HG03460 (cell line): ENCODE measurements around the gene B9D1.
"Not testable (repeated sequence)": the region's sequence is repeated elsewhere in the genome, so short reads cannot be mapped to it uniquely, and the experiment has no call there.

ENCODE experiments used
- ATAC-seq: cut with Tn5 transposase; IDR thresholded peaks from one replicate; pipeline ENCODE4 v1.9.1; 2021; ENCODE audit not compliant: unreplicated experiment

Gene B9D1

DNA sequence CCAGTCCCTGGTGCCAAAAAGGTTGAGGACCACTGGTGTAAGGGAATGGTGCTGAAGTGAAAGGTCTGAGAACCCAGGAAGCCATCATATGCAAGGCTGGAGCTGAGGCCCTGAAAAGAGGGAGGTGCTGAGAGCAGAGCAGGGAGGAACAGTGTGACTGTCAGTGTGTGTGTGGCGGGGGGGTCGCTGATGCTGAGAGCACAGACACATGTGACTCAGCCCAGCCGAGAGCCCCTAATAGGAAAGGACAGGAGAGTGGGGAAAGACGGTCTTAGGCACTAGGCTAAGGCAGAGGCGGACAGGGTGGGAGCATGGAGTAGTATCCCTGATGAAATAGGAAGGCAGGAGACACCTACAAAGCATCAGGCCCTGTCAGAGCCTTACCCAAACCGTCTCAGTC, 1.2 kb downstream of the B9D1 start:
- ATAC-seq: no peak

DNA sequence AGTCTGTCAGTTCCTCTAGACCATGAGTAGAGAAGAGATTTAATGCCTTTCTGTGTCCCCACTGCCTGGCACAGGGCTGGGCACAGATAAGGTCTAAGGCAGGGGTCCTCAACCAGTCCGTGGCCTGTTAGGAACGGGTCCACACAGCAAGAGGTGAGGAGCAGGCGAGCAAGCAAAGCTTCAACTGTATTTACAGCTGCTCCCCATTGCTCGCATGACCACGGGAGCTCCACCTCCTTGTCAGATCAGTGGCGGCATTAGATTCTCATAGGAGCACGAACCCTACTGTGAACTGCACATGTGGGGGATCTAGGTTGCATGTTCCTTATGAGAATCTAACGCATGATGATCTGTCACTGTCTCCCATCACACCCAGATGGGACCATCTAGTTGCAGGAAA, 1.8 kb downstream of the B9D1 start:
- no peak for ATAC-seq

DNA sequence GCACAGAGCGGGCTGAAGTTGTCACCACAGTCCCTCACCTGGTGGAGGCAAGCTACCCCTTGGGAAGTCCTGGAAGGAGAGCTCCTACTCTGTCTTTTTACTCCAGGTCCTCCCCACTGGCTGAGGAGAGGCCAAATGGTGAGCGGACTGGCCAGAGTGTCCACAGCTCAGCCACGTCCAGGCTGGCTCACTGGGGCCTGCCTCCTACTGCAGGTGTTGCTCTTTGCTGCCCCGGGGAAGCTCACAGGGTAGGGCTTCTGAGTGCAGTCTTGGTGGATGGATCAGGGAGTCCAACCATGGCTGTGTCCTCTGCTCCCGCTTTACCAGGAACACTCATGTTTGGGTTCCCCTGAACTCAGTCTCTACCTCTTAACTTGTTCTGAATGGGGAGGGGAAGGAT, 2.7 kb downstream of the B9D1 start:
- ATAC-seq: no peak

DNA sequence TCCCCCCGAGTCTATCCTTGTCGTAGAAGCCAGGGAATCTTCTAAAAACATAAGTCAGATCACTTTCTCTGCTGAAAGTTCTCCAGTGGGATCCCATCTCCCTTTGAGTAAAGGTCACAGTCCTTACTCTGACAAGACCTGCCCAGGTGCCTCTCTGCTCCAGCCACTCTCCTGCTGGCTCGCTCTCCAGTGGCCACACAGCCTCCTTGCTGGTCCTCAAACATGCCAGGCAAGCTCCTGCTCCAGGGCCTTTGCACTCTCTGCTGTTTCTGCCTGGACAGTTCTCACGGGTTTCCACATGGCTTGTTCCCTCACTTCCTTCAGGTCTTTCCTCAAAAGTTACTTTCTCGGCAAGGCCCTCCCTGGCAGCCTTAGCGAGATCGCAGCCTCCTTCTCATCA, 3.4 kb downstream of the B9D1 start:
- no peak for ATAC-seq

DNA sequence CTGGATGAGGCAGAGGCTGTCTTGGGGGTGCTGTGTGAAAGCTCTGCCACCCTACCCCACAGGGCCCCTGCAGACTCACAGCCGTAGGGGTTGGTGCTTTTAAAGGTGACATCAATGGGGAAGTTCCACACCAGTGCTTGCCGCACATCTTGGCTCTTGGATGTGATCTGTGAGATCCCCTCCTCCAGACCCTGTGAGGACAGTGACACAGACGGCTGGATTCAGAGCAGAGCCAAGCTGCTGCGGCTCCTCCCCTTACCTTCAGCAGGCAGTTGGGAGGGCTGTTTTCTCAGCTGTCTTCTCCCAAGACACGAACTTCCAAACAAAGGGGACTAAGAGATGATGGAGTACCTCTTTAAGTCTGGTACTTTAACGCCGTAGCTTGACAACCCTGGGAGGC, 4.8 kb downstream of the B9D1 start:
- ATAC-seq: no peak

DNA sequence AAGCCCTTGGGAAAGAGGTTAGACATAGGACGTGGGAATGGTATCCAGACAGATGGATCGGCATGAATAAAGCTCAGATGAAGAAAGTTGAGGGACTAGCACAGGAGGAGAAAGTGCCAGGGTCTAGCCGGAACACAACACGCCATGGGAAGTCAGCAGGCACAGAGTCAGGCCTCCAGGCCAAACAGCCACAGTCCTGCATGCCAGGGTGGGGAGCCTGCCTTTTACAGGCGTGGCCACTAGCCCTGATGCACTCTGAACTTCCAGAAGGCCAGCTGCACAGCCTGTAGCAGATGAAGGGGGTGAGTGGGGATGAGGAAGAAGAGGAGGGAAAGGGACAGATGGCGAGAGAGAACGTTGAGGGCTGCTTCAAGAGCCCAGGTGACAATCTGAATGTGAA, 5.2 kb downstream of the B9D1 start:
- no peak for ATAC-seq

DNA sequence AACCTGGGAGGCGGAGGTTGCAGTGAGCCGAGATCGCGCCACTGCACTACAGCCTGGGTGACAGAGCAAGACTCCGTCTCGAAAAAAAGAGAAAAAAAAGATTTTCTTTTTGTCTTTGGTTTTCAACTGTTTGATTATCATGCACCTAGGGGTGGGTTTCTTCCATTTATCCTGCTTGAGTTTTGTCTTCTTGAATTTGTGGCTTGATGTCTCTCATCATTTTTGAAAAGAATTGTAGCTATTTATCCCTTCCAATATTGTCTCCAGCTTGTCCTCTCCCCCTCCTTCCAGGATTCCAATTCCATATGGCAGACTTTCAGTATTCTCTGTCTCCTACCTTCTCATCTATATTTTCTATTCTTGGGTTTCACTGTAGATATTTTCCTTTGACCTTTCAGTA, 7.8 kb downstream of the B9D1 start:
- ATAC-seq: no peak

DNA sequence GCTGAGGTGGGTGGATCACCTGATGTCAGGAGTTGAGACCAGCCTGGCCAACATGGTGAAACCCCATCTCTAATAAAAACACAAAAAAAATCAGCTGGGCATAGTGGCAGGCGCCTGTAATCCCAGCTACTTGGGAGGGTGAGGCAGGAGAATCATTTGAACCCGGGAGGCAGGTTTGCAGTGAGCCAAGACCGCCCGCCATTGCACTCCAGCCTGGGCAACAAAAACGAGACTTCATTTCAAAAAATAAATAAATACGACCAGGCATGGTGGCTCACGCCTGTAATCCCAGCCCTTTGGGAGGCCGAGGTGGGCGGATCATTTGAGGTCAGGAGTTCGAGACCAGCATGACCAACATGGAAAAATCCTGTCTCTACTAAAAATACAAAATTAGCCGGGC, 9.1 kb downstream of the B9D1 start:
- not testable (repeated sequence) for ATAC-seq

DNA sequence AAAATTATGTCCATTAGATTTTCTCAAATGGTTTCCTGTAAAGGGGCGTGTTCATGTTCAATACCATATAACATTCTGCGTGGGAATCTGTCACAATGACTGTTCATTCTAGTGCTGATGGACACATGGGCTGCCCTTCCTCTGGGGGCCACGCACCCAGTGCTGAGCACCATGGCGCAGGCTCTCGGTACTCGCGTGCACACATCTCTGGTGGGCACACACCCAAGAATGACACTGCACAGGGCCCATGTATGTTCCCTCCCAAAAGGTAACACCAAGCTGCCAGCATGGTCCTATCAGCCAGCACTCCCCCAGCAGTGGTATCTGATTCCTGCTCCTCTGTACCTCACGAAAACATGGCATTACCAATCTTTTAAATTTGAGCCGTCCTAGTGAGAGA, 13.7 kb downstream of the B9D1 start:
- ATAC-seq: no peak

DNA sequence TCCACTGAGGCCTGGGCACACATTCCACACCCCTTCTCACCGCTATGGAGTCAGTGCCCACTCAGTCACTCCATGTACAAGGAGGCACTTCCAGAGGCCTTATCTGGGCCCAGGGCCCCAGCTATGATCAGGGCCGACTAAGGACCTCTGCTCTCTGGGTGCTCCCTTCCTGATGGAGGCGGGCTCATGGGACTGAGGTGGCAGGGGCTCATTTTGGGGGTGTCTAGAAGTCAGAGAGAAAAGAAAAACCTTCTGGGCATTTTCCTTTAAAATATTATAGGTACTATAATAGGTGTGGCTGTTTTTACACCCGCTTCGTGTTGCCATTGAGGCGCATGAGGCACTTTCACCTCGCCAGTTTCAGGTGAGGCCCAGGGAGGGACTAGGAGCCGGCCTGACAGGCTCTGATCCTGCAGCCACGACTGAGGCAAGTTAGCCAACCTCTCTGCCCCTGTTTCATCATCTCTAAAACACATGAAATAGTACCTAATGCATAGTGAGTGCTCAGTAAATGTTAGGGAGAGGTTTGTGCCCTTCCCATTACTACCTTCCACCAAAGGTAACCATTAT, 14.4 kb downstream of the B9D1 start:
- no peak for ATAC-seq

DNA sequence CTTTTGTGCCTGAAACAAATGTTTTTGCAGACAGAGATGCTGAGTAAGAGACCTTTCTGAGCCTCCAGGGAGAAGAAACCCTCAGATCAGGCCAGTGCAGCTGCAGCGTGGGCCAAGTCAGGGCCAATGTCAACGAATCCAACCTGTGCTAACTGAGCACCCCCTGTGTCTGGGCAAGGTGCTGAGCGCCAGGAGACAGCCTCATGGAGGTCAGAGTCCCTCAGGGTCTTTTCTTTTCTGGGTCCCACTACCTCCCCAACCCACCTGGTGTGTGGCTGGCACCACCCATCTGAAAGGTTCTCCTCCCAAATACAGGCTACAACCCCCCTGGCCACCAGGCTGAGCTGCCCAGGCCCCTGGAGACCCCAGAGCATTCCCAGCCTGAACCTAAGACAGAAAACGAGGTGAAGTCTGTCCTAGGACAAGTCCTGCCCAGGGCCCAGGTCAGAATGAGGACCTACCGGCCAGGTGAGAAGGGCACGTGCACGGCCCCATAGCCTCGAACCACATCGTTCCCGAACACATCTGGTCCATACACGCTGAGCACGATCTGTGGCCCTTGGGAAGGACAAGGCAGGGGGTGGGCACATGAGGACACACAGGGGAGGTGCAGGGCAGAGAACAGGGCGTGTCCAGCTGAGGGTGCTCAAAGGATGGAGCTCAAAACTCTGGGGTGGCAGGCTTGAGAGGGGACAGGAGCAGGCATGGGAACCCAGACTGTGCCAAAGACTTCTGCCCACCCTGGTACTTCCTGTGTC, 15.0 kb downstream of the B9D1 start:
- no peak for ATAC-seq

DNA sequence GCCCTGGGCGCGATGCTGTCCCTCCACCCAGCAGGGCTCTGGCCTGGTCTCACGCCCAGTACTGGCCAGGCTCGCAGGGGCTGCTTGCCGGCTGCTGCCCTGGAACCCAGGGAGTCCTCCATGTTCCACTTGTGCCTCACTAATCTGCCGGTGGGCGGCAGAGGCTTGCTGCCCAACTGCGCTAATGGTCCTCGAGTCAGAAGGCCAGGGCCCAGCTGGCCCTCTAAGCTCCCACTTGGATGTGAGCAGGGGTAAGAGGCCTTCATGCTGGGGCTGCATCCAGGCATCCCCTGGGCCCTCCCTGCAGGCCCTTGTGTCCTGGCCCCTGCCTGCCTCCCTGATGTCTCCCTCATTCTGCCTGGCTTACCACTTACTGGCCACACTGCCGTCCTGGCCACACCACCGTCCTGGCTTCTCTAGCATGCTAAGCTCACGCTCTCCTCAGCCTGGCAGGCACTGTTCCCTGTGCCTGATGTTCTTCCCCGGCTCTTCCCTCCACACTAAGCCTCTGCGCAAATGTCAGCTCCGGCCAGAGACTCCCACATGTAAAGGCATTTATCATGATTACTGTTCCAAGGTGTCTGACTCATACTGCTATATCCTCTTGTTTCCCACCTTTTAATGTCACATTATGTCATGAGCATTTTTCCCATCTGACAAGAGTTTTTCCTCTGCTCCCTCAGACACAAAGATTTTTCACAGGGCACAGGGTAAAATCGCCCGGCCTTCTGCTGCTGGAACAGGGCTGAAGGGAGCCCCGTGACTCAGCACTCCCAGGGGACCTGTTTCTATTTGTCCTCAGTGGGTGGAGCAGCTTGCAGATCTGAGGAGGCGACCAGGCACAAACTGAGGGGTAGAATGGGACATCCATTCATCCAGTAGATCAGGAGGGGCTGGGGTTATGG, 15.9 kb downstream of the B9D1 start:
- no peak for ATAC-seq

DNA sequence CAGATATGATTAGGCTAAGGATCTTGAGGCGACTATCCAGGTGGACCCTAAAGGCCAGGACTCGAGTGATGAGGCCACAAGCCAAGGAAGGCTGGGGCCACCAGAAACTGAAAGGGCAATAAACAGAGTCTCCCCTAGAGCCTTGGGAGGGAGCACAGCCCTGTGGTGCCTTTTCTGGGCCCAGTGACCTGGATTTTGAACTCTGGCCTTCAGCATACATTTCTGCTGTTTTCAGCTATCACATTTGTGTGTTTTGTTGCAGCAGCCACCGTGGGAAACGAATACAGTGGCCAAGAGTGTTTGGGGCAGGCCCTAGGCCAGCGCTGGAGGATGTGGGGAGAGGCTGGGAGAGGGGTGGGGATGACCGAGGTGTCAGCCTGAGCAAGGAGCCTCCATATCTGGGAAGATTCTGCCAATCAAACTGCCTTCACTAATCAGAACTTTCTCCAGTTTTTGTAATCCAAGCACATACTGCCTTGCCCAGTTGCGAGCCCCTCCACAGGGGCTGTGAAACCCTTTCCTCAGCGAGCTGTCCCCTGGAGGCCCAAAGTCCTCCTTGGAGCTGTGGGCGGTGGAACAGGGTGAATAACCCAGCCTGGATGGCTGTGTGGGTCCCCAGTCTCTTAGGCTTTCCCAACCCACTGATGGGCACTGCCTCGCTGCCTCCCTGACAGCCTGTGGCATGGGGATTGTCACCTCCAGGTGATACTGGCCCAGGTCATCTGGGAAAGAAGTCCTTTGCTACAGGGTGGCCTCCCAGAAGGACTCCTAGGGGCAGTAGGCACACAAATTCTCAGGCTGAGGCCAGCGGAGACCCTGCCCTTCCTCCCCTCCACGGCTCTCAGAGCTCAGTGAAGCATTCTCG, 16.8 kb downstream of the B9D1 start:
- no peak for ATAC-seq

DNA sequence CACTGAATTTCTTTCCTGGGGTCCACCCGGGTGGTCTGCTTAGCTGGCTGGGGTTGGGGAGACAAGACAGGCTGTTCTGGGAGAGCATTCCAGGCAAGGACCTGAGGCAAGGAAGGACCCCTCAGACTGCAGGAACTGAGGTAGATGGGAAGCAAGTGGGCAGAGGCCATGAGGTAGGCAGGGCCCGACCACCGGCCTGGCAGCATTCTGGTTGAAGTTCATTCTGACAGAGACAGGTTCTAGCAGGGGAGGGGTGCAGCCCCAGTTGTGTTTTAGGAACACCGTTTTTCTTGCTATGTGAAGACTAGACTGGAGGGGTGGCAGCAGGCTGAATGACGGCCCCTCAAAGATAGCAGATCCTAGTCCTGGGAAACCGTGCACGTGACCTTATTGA, 17.5 kb downstream of the B9D1 start:
- ATAC-seq: no peak

DNA sequence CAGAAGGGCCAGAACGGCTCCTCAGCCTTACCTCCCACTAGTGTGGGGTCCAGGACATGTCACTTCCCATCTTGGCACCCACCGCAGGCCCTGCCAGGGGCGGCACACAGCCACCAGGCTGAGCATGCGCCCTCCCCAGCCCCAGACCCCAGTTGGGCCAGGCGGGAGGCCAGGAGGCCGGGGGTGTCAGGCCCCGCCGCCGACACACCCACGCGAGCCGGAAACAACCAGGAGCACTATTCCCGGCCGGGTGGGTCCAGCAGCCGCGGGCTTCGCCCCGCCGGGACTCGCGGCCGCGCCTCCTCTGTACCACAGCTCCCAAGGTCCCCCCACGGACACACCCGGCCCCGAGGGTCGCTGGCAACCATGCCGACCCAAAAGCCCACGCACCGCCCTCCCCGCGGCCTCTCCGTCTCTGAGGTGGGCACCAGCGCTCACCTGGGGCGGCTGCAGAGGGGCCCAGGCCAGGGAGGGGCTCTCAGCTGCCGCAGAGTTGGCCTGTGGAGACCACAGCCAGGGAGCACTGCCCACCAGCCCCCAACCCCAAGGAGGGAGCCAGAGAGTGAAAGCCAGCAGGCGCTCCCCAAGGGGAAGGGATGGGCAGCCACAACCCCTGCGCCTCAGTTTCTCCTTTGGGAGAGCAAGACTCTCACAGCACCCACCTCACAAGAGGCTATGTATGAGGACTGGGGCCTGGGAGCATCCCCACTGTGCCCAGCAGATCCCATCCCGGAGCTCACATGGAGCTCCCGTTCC, 18.0 kb downstream of the B9D1 start:
- ATAC-seq: no peak

DNA sequence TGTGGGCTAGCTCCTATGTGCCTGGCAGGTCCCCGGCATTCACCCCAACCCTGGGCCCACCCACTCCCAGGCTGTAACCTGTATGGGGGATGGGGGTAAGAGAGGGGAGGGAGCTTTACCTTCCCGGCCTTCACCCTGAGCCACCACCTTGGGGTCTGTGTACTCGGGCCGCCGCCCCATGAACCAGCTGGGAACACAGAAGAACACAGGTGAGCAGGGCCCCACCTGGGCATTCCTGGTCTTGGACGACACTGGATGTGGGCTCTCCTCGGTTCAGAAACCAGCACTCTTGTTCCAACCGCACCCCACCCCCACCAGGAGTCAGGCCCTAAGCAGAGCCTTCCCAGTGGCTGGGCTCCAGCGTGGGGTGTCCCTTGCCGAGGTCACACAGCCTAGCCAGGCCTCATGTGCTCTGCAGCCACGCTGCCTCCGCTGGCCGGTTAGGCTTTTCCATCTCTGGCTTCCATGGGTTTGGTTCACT, 18.8 kb downstream of the B9D1 start:
- no peak for ATAC-seq

DNA sequence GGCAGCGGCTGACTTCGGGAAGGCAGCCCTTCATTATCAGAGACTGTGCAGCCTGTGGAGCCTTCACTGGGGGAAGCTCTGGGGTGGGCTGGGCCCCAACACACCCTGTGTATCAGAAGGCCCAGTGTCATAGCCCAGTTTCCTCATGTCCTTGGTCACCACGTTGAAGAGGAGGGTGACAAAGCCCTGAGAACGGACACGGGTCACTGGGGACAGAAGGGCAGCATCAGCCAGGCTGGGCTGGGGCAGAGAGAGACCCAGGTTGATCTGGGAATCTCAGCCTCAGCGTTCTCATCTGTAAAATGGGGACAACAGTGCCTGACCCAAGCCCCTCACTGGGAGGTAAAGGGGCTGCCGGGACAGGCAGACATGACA, 19.3 kb downstream of the B9D1 start:
- no peak for ATAC-seq

DNA sequence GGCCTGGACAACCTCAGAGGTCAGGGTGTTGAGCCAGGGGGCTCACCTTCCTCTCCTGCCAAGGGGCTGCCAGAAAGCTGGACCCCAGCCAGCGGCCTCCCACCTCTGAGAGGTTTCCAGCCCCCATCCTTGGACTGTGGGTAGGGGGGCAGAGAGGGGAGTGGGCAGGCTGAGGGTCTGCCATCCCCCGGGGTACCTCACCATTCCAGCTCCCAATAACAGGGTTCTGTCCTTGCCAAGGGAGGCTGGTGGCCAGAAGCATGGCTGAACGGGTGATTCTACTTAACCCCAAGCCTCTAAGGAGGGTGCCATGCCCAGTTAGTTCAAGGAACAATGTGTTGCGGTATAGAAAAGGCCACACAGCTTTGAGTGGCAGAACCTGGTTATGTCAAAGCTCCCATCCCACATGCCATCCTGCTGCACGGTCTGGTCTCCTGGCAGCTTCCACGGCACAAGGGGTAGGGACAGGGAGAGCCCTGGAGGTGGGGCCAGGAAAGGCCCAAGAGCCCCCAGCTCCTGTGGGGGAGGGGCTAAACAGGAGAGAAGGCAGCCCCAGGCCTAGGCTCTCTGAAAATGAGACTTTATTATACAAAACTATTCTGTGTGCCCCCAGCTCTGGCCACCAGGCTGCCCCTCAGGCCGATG, 19.8 kb downstream of the B9D1 start:
- ATAC-seq: no peak

DNA sequence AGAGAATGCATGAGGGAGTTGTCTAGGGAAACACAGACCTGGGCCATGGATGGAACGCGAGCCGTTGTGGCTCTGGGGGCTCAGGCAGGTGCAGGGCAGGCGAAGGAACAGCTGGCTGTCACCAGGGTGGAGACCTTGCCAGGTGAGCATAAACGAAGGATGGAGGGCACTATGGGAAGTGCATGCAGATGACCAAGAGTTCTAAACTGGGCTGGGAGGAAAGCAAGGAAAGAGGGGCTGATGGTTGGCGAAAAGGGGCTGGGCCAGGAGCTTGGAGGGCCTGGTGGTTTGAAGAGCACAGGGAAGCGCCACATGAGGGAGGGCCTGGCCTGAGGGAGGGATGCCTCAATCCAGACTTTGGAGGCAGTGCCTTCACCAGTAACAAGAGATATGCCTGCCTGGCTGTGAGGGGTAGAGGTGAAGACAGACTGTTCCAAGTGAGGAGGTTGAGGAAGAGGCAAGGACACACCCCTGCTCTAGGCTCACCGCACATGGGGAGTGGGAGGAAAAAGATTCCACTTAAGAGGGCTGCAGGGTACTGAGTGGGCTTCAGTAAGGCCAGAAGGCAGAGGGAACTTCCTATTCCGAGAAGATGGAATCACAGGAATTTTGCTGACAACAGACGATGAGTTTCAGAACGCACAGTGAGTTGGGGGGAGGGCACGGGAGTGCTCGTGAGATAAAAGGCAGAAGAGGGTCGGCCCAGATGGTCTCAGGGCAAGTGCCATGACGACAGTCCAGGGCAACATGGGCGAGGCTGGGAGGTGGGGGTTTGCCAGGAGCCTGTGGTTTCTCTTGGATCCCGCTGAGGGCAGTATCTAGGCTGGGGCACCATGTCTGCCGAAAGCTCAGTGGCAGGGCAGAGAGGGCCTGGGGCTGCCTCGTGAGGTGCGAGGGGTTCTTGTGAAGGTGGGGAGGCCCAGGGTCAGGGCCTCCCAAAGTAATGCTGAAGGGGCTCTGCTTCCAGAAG, 20.6 kb downstream of the B9D1 start:
- no peak for ATAC-seq
